ENCODE measurements around the gene ABCG4.
"Not testable (repeated sequence)": the region's sequence is repeated elsewhere in the genome, so short reads cannot be mapped to it uniquely, and the experiment has no call there.

ABCG4 gene

GRCh38 chr11:119116235-119116594 is 32.6 kb upstream of the ABCG4 start:
- DNase-seq, result no peak

- DNase-seq, result no peak
Observed at GRCh38 chr11:119116601-119117000, 32.3 kb upstream of the ABCG4 start.

- DNase-seq, result no peak
Observed at GRCh38 chr11:119117004-119117706, 31.7 kb upstream of the ABCG4 start.

- DNase-seq, result no peak
Observed at GRCh38 chr11:119118227-119118626, 30.6 kb upstream of the ABCG4 start.

- DNase-seq, result no peak
Observed at GRCh38 chr11:119118946-119119345, 29.9 kb upstream of the ABCG4 start.

GRCh38 chr11:119120639-119121007 is 28.2 kb upstream of the ABCG4 start:
- DNase-seq, result peak; percentile 76

- DNase-seq, result peak; percentile 100
Observed at GRCh38 chr11:119121008-119121810, 27.6 kb upstream of the ABCG4 start, which contains the start of gene HINFP. HINFP (plus strand) TSS chr11:119121580; CDS start chr11:119126945, 5,365 bp downstream.

- no peak for DNase-seq
Observed at GRCh38 chr11:119121811-119122124, 27.1 kb upstream of the ABCG4 start.

- DNase-seq, result no peak
Observed at GRCh38 chr11:119125821-119126220, 23.0 kb upstream of the ABCG4 start.

- DNase-seq, result no peak
Observed at GRCh38 chr11:119126675-119127268, 22.1 kb upstream of the ABCG4 start.

GRCh38 chr11:119130662-119131061 is 18.2 kb upstream of the ABCG4 start:
- no peak for DNase-seq

GRCh38 chr11:119134389-119134978 is 14.4 kb upstream of the ABCG4 start:
- DNase-seq, result no peak

- not testable (repeated sequence) for DNase-seq
Observed at GRCh38 chr11:119139276-119139675, 9.6 kb upstream of the ABCG4 start.

- peak; percentile 63 for DNase-seq
Observed at GRCh38 chr11:119144825-119145486, 3.9 kb upstream of the ABCG4 start.

- no peak for DNase-seq
Observed at GRCh38 chr11:119145551-119145950, 3.3 kb upstream of the ABCG4 start.

- DNase-seq, result no peak
Observed at GRCh38 chr11:119147604-119148333, 1.1 kb upstream of the ABCG4 start.

GRCh38 chr11:119148720-119149017 is 183 bp upstream of the ABCG4 start:
- DNase-seq, result no peak

- DNase-seq, result no peak
Observed at GRCh38 chr11:119149786-119150275, 979 bp downstream of the ABCG4 start.

- no peak for DNase-seq
Observed at GRCh38 chr11:119152043-119152442, 3.2 kb downstream of the ABCG4 start.

GRCh38 chr11:119152604-119153003 is 3.8 kb downstream of the ABCG4 start:
- no peak for DNase-seq

GRCh38 chr11:119153049-119153818 is 4.4 kb downstream of the ABCG4 start:
- DNase-seq, result no peak

- no peak for DNase-seq
Observed at GRCh38 chr11:119154178-119154577, 5.3 kb downstream of the ABCG4 start.

Measured in GF-D8 (cell line).